ENCODE results near the gene GRB10.

Gene GRB10

DNA sequence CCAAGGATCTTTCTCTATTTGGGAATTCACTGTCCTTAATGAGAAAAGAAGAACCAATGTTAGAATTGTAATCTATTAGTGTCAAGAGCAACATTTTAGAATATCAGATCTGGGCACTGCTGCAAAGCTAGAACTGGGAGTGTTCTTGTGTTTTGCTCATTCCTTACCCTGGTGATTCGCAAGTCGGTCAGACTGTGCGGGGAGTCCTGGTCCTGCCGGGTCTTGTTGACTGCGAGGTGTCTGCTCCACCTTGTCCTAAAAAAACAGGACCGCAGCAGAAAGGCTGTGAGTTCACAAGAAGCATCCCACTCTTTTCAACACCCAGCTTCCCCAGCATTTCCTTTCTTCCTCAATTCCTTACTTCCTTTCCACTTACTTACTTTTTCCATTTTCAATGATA is 79.0 kb downstream of the GRB10 start:
- in situ Hi-C loops (cut with MboI; ENCODE audit: low sequenced_read_pairs), result no loop called here

DNA sequence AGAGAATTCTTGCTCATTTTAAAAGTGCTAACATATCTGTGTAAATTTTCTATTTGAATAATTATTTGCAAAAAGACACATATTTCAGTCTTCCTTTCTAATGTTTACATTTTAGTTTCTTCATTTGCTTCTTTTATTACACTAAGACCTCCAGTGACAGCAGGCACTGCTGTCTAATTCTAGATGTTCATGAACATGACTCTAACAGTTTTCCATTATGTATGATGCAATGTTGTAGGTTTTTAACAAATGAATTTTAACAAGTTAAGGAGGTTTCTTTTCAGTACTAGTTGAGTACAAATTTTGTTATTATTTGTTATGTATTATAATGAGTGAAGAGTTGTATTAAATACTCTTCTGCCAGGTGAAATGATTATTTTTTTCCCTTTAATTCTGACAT is 83.6 kb downstream of the GRB10 start:
- in situ Hi-C loops (cut with MboI; ENCODE audit: low sequenced_read_pairs), result loop anchor here (25.0 kb wide), 1 partner anchor 237 kb away; the partner anchor contains the start of gene FIGNL1

DNA sequence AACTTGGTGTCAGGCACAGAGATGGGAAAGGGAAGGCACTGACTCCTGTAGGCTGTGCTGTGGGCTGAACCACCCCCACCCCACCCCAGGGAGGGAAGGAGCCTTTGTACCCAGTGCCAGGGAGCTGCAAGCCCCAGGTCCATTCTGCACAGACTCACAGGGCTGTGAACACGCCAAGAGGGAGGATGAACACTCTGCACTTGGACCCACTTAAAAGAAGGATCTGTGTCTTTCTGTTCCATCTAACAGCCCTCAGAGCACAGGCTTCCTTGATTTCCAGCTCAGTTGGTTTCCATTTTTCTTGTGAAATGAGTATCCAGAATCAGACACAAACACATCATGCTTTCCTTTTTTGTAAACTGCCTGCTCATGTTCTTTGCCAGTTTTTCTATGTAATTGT is 84.9 kb downstream of the GRB10 start:
- in situ Hi-C loops (cut with MboI; ENCODE audit: low sequenced_read_pairs), result loop anchor here (25.0 kb wide), 1 partner anchor 235 kb away; the partner anchor contains the start of gene FIGNL1

DNA sequence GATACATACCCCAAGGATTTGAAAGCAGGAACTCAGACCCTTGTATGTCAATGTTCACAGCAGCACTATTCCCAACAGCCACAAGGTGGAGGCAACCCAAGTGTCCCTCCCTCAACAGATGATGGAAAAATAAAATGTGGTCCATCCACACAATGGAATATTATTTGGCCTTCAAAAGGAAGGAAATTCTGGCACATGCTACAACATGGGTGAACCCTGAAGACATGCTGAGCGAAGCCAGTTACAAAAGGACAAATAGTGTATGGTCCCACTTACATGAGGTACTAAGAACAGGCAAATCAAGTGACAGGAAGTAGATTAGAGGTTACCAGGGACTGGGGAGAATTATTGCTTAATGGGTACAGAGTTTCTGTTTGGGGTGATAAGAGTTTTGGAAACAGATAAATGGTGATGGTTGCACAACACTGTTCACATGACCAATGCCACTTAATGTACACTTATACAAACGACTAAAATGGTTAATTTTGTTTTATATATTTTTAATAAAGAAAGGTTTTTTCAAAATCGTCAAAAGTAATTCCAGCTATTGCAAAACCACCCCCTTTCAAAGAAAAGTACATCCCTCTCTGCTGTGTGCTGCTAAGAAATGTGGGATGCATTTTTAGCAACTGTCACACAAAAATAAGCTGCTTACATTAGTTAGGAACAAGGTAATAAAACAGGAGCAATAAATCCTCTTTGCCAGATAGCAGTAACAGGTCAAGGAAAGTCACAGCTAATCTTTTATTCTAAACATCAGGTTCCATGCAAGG is 85.7 kb downstream of the GRB10 start:
- in situ Hi-C loops (cut with MboI; ENCODE audit: low sequenced_read_pairs), result loop anchor here (25.0 kb wide), 1 partner anchor 235 kb away; the partner anchor contains the start of gene FIGNL1

DNA sequence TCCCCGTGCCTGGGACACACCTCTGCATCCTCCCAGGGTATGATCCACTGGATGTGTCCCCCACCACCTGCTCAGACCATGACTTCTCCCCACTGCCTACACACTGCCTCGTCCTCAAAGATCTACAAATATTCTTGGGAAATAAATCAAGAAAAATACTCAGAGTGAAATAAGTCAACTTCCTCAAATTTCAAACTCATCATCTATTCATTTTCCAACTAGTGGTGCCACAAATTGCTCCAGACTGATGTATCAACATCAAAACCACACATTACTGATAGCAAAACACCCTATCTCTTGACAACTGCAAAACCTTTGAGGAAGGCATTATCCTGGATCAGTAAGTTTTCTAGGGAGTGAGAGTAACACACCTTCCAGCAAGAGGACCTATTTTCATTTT is 87.7 kb downstream of the GRB10 start:
- in situ Hi-C loops (cut with MboI; ENCODE audit: low sequenced_read_pairs), result loop anchor here (25.0 kb wide), 1 partner anchor 233 kb away; the partner anchor contains the start of gene FIGNL1

DNA sequence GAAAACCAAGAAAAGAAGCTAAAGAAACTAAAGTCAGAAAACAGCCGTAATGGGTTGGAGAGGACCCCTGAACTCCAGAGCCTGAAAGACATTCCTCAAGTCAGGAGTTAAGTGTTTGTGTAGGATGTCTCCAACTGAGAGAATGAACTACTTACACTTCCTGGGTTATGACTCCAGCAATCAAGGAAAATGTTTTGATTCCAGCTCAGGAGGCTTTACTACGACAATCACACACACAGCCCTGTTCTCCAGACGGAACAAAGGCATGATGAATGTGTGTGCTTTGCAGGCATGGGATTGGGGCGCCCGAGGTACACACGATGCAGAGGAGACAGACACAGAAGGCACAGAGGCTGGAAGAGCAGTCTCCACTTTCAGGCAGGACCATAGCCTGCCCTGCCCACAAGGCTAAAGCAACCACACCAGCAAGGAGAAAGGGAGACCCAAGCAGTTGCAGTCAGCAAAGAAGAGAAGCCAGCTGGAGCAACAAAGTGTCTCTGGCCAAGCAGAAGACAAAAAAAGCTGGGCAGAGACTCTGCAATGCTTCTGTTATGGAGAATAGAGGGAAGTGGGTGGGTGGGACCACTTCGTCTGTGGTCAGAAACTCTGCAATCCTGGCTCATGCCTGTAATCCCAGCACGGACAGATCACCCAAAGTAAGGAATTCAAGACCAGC is 89.1 kb downstream of the GRB10 start:
- in situ Hi-C loops (cut with MboI; ENCODE audit: low sequenced_read_pairs), result loop anchor here (25.0 kb wide), 1 partner anchor 231 kb away; the partner anchor contains the start of gene FIGNL1

DNA sequence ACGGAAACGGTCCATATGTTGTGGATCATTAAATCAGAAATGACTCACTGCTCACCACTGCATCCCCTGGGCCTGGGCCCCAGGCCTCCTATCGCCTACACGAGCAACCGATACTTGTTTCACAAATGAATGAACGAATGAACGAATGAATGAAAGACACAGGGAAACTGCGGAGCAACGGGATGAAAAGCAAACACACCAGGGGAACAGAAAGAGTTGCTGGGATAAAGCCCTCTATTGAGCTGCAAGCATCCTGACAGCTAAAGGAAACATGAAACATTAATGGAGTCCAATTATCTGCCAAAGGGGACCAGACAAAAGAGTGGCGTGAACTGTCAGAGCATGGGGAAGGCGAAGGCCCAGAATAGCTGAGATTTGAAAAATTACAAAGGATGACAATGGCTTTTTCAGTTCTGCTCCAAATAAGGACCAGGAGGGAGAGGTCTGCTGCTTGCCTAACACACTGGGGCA is 92.1 kb downstream of the GRB10 start:
- in situ Hi-C loops (cut with MboI; ENCODE audit: low sequenced_read_pairs), result loop anchor here (25.0 kb wide), 1 partner anchor 228 kb away; the partner anchor contains the start of gene FIGNL1

DNA sequence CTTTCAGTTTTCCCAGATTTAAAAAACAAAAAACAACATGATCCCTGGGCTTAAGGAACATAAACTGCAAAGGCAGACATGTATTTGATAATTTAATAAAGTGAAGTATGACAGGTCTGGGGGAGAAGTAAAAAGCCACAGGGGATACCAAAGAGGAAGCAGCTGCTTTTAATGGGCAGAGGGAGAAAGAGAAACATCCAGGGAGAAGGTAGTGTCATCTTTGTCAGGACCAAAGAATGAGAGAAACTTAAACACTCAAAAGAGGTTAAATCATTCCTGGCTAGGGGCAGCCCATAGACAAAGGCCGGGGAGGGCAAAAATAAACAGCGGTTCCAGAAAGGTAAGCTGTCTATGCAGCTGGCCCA is 94.5 kb downstream of the GRB10 start:
- in situ Hi-C loops (cut with MboI; ENCODE audit: low sequenced_read_pairs), result loop anchor here (25.0 kb wide), 1 partner anchor 226 kb away; the partner anchor contains the start of gene FIGNL1

DNA sequence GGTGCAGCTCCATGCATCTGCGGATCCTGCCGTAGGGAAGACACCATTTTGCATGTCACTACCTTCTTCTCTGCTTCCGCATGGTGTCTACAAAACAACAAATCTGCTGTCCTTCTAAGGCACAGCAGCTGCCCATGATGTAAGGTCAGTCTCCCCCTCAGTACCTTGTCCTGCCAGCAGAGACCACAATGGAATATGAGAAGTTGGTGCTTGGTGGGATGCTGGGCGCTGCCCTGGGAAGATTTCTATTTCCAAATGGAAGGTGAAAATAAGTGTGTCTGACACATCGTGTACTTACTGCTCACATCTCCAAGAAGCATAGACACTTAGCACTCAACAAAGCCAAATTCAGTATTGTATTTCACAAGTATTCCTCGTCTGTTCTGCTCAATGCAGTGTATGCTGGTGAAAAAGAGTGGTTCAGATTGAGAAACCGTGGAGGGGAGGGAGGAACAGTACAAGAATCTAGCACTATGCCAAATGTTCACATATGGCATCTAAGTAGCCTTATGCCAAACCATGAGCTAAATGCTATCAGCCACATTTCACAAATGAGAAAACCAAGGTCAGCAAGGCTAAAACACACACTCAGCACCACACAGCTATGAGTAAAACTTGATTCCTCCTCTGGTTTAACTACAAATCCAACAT is 95.0 kb downstream of the GRB10 start:
- in situ Hi-C loops (cut with MboI; ENCODE audit: low sequenced_read_pairs), result loop anchor here (25.0 kb wide), 1 partner anchor 225 kb away; the partner anchor contains the start of gene FIGNL1

DNA sequence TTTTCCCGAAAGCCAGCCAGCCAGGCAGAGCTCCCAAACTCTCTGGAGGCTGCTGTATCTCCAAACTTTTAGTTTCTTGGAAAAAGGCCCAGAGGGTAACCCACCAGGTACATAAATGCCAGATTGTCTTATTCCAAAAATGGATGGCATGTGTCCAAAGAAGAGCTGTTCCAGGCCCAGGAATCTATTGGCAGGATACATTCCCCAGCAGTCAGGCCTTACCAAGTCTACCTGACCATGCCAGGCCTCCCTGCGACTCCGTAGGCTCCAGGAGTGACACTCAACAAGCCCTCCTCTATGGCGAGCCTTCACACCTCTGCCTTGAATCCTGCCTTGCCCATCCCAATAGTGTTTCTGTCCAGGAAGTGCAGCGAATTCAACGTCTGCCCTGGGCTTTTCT is 95.6 kb downstream of the GRB10 start:
- in situ Hi-C loops (cut with MboI; ENCODE audit: low sequenced_read_pairs), result loop anchor here (25.0 kb wide), 1 partner anchor 225 kb away; the partner anchor contains the start of gene FIGNL1

DNA sequence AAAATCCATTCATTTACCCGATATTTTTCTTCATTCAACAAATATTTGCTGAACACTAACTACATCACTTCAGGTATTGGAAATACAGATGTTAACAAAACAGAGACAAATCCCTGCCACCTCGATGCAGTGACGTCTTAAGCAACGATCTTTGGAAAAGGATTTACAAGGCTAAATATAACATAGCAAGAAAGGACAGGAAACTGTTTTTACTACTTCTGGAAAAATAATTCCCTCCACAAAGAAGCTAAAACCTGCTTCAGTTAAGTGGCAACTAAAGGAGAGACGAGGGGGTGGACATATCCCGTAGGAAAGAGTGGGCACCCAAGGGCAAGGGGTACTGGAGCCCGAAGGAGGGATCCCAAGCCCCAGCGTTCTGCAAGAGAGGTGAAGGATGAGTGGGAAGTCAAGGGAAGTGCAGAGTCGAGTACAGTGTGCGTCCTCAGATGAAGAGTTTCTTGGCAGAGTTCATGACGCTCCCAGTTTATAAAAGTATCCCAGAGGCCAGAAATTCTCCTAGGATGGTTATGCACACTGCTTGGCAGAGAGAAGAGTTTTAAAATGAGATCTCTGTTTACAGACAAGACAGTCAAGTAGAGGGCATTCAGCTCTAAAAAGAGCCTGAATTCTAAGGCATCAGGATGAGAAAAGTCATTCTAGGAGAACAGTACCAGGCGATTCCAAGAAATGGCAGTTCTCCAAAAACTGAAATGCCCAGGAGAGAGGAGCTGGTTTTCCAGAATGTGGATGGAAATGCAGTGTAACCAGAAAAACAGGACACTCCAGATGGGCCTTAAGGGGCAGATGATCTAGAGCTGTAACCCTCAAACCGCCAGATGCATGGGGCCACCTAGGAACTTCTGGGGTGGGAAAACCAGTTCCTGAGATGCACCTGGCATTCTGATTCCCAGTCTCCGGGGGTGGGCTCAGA is 97.3 kb downstream of the GRB10 start:
- in situ Hi-C loops (cut with MboI; ENCODE audit: low sequenced_read_pairs), result loop anchor here (25.0 kb wide), 1 partner anchor 223 kb away; the partner anchor contains the start of gene FIGNL1

DNA sequence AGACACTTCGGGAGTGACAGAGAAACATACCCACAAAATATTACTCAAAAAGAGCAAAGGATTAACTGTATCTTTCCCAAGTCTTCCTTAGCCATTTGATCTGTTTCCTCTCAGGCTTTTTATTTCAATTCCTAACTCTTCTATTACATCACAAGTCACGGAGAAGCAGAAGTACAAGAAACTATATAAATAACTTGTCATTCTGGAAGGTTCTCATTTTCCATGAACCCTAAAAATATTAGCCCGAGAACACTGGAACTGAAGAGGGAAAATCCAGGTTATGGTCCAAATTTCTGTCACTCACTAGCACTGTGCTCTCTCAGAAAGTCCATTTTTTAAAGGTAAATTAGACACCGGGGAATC is 98.0 kb downstream of the GRB10 start:
- in situ Hi-C loops (cut with MboI; ENCODE audit: low sequenced_read_pairs), result loop anchor here (25.0 kb wide), 1 partner anchor 222 kb away; the partner anchor contains the start of gene FIGNL1

DNA sequence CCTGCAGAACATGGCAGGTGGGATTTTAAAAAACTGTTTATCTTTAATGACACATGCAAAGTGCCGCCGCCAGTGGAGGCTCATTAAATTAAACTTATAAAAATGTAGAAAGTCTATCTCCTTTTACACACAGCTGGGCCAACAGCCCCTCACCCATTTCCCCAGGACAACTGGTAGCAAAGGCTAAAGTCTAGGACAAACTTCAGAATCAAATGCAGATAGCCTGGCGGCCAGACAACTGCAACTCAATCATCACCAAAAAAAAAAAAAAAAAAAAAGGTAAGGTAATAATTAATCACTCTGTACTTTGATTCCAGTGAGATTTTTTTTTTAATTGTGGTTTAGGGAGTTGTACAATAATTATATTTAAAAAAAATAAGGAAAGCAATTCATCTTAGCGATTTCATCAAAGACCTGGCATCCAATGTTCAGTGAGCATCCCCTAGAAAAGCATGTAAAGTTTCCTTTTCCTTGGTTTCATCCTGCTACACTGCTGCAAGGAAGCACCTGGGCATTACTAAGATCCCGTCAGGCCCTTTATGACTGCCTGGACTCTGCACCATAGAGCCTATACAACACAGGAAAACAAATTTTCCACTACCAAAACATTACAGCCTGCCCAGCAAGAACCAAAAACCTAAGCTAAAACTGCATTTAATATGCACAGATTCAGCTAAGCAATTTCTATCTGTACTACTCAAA is 98.5 kb downstream of the GRB10 start:
- in situ Hi-C loops (cut with MboI; ENCODE audit: low sequenced_read_pairs), result loop anchor here (25.0 kb wide), 1 partner anchor 222 kb away; the partner anchor contains the start of gene FIGNL1

DNA sequence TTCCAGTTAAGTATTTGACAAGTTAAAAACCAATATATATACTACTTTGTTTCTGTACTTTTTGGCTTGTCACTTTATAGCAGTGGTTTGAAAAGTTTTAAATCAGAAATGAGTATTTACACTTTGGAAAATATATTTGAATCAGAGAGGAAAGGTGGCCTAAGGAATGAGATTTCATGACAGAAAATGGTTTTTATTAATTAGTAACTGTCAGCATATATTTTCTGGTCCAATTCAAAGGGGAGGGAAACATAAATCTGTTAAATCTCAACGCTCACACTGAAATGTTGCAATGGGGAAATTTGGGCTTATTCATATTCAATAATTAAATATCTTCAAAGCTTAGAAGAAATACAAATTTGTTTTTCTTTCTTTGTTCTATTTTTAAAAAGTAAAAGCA is 100.1 kb downstream of the GRB10 start:
- in situ Hi-C loops (cut with MboI; ENCODE audit: low sequenced_read_pairs), result loop anchor here (25.0 kb wide), 1 partner anchor 220 kb away; the partner anchor contains the start of gene FIGNL1

DNA sequence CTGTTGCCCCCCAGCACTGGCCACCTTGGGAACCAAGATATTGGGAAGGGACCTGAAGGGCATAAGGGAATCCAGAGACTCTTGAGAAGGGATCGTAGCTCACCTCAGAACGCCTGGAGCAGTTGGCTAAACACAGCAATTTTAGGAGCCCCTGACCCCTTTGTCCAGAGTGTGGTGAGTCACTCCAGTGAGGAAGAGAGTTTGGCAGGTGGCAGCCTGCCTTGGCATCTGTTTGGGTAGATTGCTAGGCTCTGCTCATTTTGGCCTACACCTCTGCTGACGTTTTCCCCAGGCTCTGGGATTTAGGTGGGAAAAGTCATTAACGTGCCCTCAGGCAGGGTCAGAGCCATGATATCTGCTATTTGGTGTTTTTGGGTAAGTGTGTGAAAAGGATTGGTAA is 100.6 kb downstream of the GRB10 start:
- in situ Hi-C loops (cut with MboI; ENCODE audit: low sequenced_read_pairs), result loop anchor here (25.0 kb wide), 1 partner anchor 220 kb away; the partner anchor contains the start of gene FIGNL1

DNA sequence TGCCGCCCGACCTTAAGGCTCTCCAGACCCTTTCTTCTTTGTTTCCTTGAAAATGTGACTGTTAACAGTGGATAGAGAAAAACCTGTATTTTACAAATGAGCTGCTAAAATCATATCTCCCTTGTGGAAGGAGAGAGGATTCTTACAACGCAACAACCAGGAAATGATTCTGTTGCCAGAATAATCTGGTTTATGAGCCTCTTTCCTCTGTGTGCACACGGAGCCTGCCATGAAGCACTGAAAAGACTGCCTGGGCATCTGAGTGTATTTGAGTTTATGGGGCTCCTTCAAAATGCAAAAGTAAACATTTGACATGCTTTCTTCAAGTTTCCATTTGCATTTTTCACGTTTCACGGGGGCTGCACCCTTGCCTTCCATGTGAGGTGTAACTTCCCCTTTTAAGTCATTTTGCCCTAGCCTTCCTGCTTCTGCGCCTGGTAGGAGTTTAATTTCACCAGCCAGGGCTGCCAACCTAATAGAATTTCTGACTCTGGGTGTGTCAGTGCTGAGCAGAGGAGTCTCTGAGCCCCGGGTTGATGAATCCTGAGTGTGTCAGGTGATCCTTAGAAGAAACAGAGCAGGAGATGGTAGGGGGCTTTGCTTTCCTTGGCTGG is 101.2 kb downstream of the GRB10 start:
- in situ Hi-C loops (cut with MboI; ENCODE audit: low sequenced_read_pairs), result loop anchor here (25.0 kb wide), 1 partner anchor 219 kb away; the partner anchor contains the start of gene FIGNL1

DNA sequence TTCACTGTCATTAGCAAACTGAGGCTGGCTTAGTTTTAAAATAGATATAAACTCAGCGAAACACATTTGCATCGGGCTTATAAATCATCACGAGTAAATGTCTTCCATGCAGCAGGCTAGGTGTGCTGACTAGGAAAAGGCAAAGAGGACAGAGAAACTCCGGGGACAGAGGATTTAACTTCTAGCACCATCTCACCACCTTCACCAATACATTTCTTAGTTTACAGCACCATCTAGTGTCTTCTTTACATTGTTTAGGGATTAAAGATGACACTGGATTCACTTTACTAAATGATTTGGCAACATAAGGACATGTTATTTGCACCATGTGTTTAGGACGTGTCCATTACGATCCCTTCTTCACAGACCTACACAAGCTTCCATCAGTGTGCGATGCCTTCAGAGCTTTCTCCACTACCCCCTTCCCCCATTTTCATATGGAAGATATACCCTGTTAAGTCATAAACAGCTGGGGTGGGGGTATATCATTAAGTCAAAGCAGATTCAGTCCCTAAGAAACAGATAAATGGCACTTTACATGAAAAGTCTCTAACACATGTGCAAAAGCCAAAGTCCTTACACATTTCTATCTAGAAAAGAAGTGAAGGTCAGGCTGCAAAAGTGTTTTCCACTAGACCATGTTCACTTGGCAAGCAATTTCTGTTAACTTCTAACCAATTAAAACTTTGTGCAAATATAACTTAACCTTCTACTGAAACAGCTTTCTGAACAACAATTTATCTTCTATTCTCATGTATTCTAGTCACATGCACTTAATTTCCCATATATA is 103.3 kb downstream of the GRB10 start:
- in situ Hi-C loops (cut with MboI; ENCODE audit: low sequenced_read_pairs), result loop anchor here (25.0 kb wide), 1 partner anchor 217 kb away; the partner anchor contains the start of gene FIGNL1

DNA sequence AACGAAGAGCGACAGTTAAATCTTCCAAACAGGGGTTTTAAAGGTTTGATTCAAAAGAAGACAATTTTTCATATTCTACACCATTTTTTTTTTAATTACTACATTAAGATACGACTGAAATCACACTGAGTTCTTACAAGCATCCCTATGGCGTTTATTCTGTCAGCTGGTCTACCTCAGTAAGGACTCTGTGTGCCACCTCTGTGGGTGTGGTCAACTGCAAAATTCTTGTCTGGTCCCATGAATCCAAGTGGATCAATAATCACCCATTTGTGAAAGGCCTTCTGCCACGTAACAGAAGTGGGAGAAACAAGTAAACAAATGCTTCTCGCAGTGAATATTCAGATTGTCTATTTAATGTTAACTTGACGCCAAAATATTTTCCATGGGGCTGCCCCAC is 104.1 kb downstream of the GRB10 start:
- in situ Hi-C loops (cut with MboI; ENCODE audit: low sequenced_read_pairs), result loop anchor here (25.0 kb wide), 1 partner anchor 216 kb away; the partner anchor contains the start of gene FIGNL1
